PC-3 (cell line): ENCODE data around the gene ZGRF1.

ENCODE experiments used
- EZH2 ChIP-seq: fragments of 300-600 bp; sonication (generic); IDR thresholded peaks from one replicate; pipeline ENCODE4 v1.6.1; 2017; ENCODE audit warnings: antibody characterized with exemption, mild to moderate bottlenecking, low read length; ENCODE audit not compliant: unreplicated experiment
- EZH2phosphoT487 ChIP-seq: fragments of 300-600 bp; sonication (generic); IDR thresholded peaks from 2 replicates; pipeline ENCODE4 v1.6.1; 2018; ENCODE audit warnings: mild to moderate bottlenecking, antibody characterized with exemption, low read length, borderline replicate concordance
- TF ChIP-seq, protein P1 (sequence below): fragments of 300-600 bp; sonication (generic); conservative IDR thresholded peaks from 2 replicates; pipeline ENCODE4 v1.5.1; 2017; ENCODE audit warnings: antibody characterized with exemption, low read depth, mild to moderate bottlenecking, low read length

DNA sequence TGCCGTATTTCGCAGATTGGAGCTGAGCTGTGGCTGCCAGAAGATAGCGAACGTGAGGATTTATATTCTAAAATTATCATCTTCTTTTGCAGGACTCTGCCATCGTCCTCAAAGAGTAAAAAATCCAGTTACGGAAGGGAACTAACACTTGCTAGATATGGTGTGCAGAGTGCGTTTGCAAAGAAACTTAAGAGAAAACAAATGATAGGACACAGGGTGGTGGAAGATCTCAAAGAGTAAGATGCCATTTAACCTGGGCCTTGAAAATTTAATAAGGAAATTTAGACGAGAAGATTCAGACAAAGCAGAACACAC, 800 bp upstream of the ZGRF1 start:
- TF ChIP-seq, protein P1, sequence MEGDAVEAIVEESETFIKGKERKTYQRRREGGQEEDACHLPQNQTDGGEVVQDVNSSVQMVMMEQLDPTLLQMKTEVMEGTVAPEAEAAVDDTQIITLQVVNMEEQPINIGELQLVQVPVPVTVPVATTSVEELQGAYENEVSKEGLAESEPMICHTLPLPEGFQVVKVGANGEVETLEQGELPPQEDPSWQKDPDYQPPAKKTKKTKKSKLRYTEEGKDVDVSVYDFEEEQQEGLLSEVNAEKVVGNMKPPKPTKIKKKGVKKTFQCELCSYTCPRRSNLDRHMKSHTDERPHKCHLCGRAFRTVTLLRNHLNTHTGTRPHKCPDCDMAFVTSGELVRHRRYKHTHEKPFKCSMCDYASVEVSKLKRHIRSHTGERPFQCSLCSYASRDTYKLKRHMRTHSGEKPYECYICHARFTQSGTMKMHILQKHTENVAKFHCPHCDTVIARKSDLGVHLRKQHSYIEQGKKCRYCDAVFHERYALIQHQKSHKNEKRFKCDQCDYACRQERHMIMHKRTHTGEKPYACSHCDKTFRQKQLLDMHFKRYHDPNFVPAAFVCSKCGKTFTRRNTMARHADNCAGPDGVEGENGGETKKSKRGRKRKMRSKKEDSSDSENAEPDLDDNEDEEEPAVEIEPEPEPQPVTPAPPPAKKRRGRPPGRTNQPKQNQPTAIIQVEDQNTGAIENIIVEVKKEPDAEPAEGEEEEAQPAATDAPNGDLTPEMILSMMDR: no peak
- no peak for TF ChIP-seq EZH2
- TF ChIP-seq EZH2phosphoT487: no peak
